Epidermal melanocyte (primary cell): Measurements from ENCODE around the gene TAF3.
"Not testable (repeated sequence)": the region's sequence is repeated elsewhere in the genome, so short reads cannot be mapped to it uniquely, and the experiment has no call there.

Experiments used
- DNase-seq: peaks from one replicate; pipeline ENCODE4 v3.0.0; 2011; ENCODE audit warnings: low spot score; ENCODE audit not compliant: insufficient read length

Gene TAF3

GRCh38 chr10:7968510-7969112, 150.3 kb downstream of the TAF3 start:
- no peak for DNase-seq

- DNase-seq, result no peak
Measured at GRCh38 chr10:7969623-7970022, 151.3 kb downstream of the TAF3 start.

GRCh38 chr10:7971949-7972348, 153.6 kb downstream of the TAF3 start:
- no peak for DNase-seq

GRCh38 chr10:7972367-7972766, 154.1 kb downstream of the TAF3 start:
- no peak for DNase-seq

- no peak for DNase-seq
Measured at GRCh38 chr10:7980196-7980595, 161.9 kb downstream of the TAF3 start.

GRCh38 chr10:7982727-7983126, 164.4 kb downstream of the TAF3 start:
- DNase-seq, result no peak

GRCh38 chr10:7984325-7984724, 166.0 kb downstream of the TAF3 start:
- DNase-seq, result no peak

GRCh38 chr10:7984896-7985295, 166.6 kb downstream of the TAF3 start:
- DNase-seq, result no peak

- no peak for DNase-seq
Measured at GRCh38 chr10:7986851-7987250, 168.5 kb downstream of the TAF3 start.

- DNase-seq, result no peak
Measured at GRCh38 chr10:7988989-7989388, 170.7 kb downstream of the TAF3 start.

GRCh38 chr10:7998831-7999230, 180.5 kb downstream of the TAF3 start:
- DNase-seq, result no peak

GRCh38 chr10:8004469-8005000, 186.2 kb downstream of the TAF3 start:
- no peak for DNase-seq

- no peak for DNase-seq
Measured at GRCh38 chr10:8006274-8006999, 188.1 kb downstream of the TAF3 start.

- DNase-seq, result no peak
Measured at GRCh38 chr10:8009031-8009430, 190.7 kb downstream of the TAF3 start.

- DNase-seq, result no peak
Measured at GRCh38 chr10:8013006-8013405, 194.7 kb downstream of the TAF3 start.

GRCh38 chr10:8013619-8014018, 195.3 kb downstream of the TAF3 start:
- no peak for DNase-seq

- DNase-seq, result no peak
Measured at GRCh38 chr10:8014649-8015048, 196.3 kb downstream of the TAF3 start.

- DNase-seq, result no peak
Measured at GRCh38 chr10:8017277-8017676, 199.0 kb downstream of the TAF3 start.

- DNase-seq, result no peak
Measured at GRCh38 chr10:8023321-8023720, 205.0 kb downstream of the TAF3 start.

GRCh38 chr10:8023851-8024250, 205.5 kb downstream of the TAF3 start:
- no peak for DNase-seq

GRCh38 chr10:8026349-8027259, 208.3 kb downstream of the TAF3 start:
- DNase-seq, result no peak

- DNase-seq, result not testable (repeated sequence)
Measured at GRCh38 chr10:8031211-8031610, 212.9 kb downstream of the TAF3 start.
